ENCODE data around the gene CDC37. TPM values are rescaled to one million over a fixed set of nuclear protein-coding genes. Genes with fewer than 3 reads are reported as not detected.

Gene CDC37
- polyA plus RNA-seq, 1 experiment, result 268 TPM

DNA sequence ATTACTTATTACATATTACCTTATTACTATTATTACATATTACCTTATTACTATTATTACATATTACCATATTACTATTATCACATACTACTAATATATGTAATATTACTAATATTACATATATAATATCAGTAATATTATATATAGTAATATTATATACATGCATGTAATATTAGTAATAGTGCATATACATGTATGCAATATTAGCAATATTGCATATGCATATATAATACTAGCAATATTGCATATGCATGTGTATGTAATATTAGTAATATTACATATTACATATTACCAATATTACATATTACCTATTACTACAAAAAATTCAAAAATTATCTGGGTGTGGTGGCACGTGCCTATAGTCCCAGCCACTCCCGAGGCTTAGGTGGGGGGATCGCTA is 39.4 kb upstream of the CDC37 start:
- no peaks in the 10 kb centered on the region for H3K9me3 ChIP-seq (ENCODE audit: control insufficient read depth, insufficient read depth, low read length)
- no peak overlapping the region for H3K27ac ChIP-seq (ENCODE audit: low read depth, low read length)
- no peak overlapping the region for H3K4me3 ChIP-seq (ENCODE audit: low read depth, low read length)
- H3K27me3 ChIP-seq (ENCODE audit: control insufficient read depth, insufficient read depth, low read length), result no peaks in the 10 kb centered on the region
- TF ChIP-seq, protein P1, sequence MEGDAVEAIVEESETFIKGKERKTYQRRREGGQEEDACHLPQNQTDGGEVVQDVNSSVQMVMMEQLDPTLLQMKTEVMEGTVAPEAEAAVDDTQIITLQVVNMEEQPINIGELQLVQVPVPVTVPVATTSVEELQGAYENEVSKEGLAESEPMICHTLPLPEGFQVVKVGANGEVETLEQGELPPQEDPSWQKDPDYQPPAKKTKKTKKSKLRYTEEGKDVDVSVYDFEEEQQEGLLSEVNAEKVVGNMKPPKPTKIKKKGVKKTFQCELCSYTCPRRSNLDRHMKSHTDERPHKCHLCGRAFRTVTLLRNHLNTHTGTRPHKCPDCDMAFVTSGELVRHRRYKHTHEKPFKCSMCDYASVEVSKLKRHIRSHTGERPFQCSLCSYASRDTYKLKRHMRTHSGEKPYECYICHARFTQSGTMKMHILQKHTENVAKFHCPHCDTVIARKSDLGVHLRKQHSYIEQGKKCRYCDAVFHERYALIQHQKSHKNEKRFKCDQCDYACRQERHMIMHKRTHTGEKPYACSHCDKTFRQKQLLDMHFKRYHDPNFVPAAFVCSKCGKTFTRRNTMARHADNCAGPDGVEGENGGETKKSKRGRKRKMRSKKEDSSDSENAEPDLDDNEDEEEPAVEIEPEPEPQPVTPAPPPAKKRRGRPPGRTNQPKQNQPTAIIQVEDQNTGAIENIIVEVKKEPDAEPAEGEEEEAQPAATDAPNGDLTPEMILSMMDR (IDR thresholded peaks at IDR 0.05; ENCODE audit: low read depth, low read length), result no peak
- ChIA-PET POLR2A (no interaction called here), CTCF (no interaction called here)
- DNase-seq (ENCODE audit: low read depth, low spot score), result no peak

DNA sequence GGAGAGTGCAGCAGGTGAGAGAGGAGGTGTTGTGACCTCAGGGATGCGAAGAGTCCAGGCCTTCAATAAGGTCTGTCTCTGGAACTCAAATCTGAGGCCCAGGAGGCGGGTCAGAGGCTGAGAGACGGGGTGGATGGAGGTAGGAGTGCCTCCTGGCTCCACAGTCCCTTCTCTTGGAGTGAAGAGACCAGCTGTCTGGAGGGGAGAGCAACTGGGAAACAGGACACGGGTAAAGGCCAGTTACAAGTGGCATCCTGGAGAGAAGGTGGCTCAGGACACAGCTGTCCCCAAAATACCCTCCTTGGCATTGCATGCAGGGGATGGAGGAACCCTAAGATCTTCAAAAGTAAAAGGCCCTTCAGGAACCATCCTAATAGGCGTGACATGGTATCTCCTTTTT is 36.2 kb upstream of the CDC37 start:
- ChIA-PET POLR2A (no interaction called here), CTCF (interaction anchor here (1.2 kb wide), 1 partner anchor 14 kb away, joined by 9 read pairs; no protein-coding TSS in a partner anchor)
- Histone ChIP-seq H3K9me3 (ENCODE audit: control insufficient read depth, insufficient read depth, low read length) (no peaks in the 10 kb centered on the region), H3K4me3 (ENCODE audit: low read depth, low read length) (no peak overlapping the region), H3K27me3 (ENCODE audit: control insufficient read depth, insufficient read depth, low read length) (no peaks in the 10 kb centered on the region), H3K27ac (ENCODE audit: low read depth, low read length) (no peak overlapping the region)
- TF ChIP-seq, protein P1 (IDR thresholded peaks at IDR 0.05; ENCODE audit: low read depth, low read length), result no peak
- no peak for DNase-seq (ENCODE audit: low read depth, low spot score)

DNA sequence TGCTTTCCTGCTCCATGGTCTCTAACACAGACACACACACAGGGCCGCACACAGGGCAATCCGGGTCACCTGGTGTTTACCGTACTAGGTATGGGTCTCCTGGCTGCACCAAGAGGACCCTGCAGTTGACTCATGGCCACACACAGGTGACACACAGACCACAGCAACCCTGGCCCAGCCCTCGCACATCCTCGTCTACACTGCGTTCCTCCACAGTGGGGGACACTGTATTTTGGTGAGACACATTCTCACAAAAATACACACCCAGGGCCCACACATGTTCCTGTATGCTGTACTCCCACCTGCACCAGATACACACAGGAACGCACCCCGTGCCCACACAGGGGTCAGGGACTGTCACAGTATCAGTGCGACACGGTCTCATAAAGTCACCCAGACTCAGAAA is 29.8 kb upstream of the CDC37 start:
- H3K4me3 ChIP-seq (ENCODE audit: low read depth, low read length), result no peak overlapping the region
- peaks cover 3% of the 10 kb centered on the region for H3K27me3 ChIP-seq (ENCODE audit: control insufficient read depth, insufficient read depth, low read length)
- H3K9me3 ChIP-seq (ENCODE audit: control insufficient read depth, insufficient read depth, low read length), result peaks cover 9% of the 10 kb centered on the region; the same call in 1 of the 2 replicates
- no peak overlapping the region for H3K27ac ChIP-seq (ENCODE audit: low read depth, low read length)
- no peak for DNase-seq (ENCODE audit: low read depth, low spot score)
- TF ChIP-seq, protein P1 (IDR thresholded peaks at IDR 0.05; ENCODE audit: low read depth, low read length), result no peak
- CTCF ChIA-PET, result interaction anchor here (0.5 kb wide), 1 partner anchor 139 kb away, joined by 4 read pairs; no protein-coding TSS in a partner anchor
- POLR2A ChIA-PET, result no interaction called here

DNA sequence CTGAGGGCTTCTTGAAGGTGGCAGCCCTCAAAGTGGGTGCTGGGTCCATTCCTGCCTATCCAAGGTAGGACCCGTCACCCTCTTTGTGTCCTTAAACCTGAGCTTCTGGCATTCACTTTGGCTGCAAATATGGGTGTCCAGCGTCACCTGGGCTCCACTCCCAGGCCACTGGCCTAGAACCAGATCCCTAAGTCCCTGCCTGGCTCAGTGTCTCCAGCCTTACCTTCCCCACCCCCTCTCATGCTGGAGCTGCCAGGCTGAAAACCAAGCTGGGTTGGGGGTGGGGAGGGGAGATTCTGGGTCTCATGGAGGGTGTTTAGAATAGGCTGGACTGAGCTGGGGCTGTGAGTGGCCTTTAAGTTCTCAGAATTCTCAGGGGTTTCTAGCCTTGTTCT is 29.4 kb upstream of the CDC37 start:
- TF ChIP-seq, protein P1 (IDR thresholded peaks at IDR 0.05; ENCODE audit: low read depth, low read length), result no peak
- POLR2A ChIA-PET, result no interaction called here
- H3K27ac ChIP-seq (ENCODE audit: low read depth, low read length), result no peak overlapping the region
- CTCF ChIA-PET, result interaction anchor here (0.5 kb wide), 1 partner anchor 139 kb away, joined by 4 read pairs; no protein-coding TSS in a partner anchor
- peak overlapping the region; percentile 68 for H3K4me3 ChIP-seq (ENCODE audit: low read depth, low read length)
- no peak for DNase-seq (ENCODE audit: low read depth, low spot score)
- H3K9me3 ChIP-seq (ENCODE audit: control insufficient read depth, insufficient read depth, low read length), result peaks cover 9% of the 10 kb centered on the region; the same call in 1 of the 2 replicates
- H3K27me3 ChIP-seq (ENCODE audit: control insufficient read depth, insufficient read depth, low read length), result peaks cover 3% of the 10 kb centered on the region

DNA sequence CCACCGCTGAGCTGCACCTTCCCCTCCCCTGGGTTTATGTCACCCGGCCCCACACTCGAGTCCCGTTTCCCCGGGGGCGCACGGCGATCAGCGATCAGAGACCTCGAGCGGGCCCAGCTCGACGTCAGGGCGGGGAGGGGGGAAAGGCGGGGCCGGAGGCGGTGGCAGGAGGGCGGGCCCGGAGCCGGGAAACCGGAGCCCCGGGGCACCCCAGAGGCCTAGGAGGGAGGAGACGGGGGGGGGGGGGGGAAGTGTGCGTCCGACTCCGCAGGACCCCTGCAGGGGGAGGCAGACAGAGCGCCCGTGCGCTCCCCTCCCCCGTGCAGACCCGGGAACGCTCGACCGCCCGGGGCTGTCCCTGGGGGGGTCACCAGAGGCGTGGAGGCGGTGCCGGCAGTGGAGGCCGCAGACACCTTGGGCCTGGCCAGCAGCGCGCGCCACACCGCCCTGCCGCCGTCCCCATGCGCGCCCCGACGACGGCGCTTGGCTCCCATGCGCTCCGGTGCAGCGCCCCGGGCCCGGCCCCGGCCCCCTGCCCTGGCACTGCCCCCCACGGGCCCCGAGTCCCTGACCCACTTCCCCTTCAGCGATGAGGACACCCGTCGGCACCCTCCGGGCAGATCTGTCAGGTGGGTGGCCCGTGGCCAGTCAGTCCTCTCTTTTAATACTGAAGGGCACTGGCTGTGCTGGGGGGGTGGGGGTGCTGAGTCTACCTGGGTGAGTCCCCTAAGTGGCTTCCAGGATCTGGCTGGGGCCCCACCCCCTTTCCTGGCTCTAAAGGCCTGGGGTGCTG is 28.8 kb upstream of the CDC37 start:
- Histone ChIP-seq H3K27me3 (ENCODE audit: control insufficient read depth, insufficient read depth, low read length) (peaks cover 3% of the 10 kb centered on the region), H3K27ac (ENCODE audit: low read depth, low read length) (no peak overlapping the region), H3K4me3 (ENCODE audit: low read depth, low read length) (peak overlapping the region; percentile 68), H3K9me3 (ENCODE audit: control insufficient read depth, insufficient read depth, low read length) (peaks cover 9% of the 10 kb centered on the region; the same call in 1 of the 2 replicates)
- CTCF ChIA-PET, result interaction anchor here (0.6 kb wide), 1 partner anchor 65 kb away, joined by 3 read pairs; no protein-coding TSS in a partner anchor
- no peak for DNase-seq (ENCODE audit: low read depth, low spot score)
- POLR2A ChIA-PET, result interaction anchor here (0.6 to 1.5 kb wide), 4 partner anchors 12 to 109 kb away, joined by 4 read pairs; partner anchors contain the start of gene PDE4A
- TF ChIP-seq, protein P1 (IDR thresholded peaks at IDR 0.05; ENCODE audit: low read depth, low read length), result no peak

Data from AG04450 (cell line).